Activated CD8-positive, alpha-beta memory T cell treated with anti-CD3 and anti-CD28 coated beads, Interleukin-2, amount 50 U/mL, for 48 hours (primary cell): Measurements from ENCODE around the gene C1orf35.

Experiments
- DNase-seq: peaks from one replicate; pipeline ENCODE4 v3.0.0-alpha.2; 2020

C1orf35 gene

DNA sequence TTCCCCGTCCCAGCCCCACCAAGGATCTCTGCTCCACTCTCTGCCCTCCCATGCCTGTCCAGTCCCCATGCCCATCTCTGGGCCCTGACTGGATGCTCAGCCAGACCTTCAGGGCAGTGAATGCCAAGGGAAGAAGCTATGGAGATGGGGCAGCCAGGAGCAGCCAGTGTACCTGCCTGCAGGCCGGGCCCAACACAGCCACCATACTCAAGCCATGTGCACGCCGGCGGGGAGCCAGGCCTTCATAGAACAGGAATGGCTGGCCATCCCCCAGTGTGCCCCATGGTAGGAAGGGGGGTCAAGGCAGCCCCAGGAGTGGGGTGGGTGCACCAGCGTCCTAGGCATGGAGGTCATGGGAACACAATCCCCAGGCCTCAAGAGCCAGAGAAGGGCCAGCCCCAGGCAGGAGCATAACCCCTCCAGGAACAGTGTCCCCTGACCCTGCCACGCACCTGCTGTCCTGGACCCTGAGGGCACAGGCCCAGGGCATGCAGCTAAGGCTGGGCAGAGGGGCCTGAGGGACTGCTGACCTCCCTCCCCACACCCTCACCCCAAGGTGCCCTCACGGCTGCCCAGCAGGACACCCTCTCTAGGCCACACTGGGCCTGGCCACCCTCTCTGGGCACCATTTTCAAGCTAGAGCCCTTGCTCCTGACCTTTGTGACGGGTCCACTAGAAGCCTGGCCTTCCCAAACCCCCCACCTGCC, 40.9 kb downstream of the C1orf35 start:
- no peak for DNase-seq

- no peak for DNase-seq
Observed at GRCh38 chr1:228061411-228062084, 41.6 kb downstream of the C1orf35 start.

GRCh38 chr1:228060458-228061190, 42.5 kb downstream of the C1orf35 start:
- DNase-seq = no peak

- DNase-seq = peak; percentile 89
Observed at GRCh38 chr1:228059634-228060457, 43.3 kb downstream of the C1orf35 start.

GRCh38 chr1:228058949-228059633, 44.0 kb downstream of the C1orf35 start:
- DNase-seq = no peak

GRCh38 chr1:228058172-228058948, 44.8 kb downstream of the C1orf35 start:
- no peak for DNase-seq
